Gastroesophageal sphincter (tissue), 4 donors: Measurements from ENCODE around the gene FIGNL1. TPM values are rescaled to one million over a fixed set of nuclear protein-coding genes. Genes with fewer than 3 reads are reported as not detected.

ENCODE experiments used
- ATAC-seq: fragments of 150-250 bp; one replicate; pipeline ENCODE4 v1.9.1; 2016; ENCODE audit warnings: mild to moderate bottlenecking, moderate library complexity
- H3K27ac ChIP-seq, 4 donors: fragments of 200-600 bp; sonication (generic) in 3 of 4; 1 replicate in 3 of 4; 2 replicates in 1 of 4; pipeline ENCODE4 v1.5.1; 2016 to 2019
- H3K27me3 ChIP-seq: fragments of 200-600 bp; sonication (generic); one replicate; pipeline ENCODE4 v1.5.1; 2019
- H3K36me3 ChIP-seq, 2 donors: fragments of 200-600 bp; sonication (generic); one replicate each; pipeline ENCODE4 v1.5.1; 2019; ENCODE audit warnings: control low read depth in 1 of 2
- H3K4me1 ChIP-seq, 3 donors: fragments of 200-600 bp; sonication (generic); 1 replicate in 2 of 3; 2 replicates in 1 of 3; pipeline ENCODE4 v1.5.1; 2016 to 2019; ENCODE audit warnings: control low read depth in 2 of 3
- H3K4me3 ChIP-seq, 2 donors: fragments of 200-600 bp; sonication (generic); one replicate each; pipeline ENCODE4 v1.5.1; 2019; ENCODE audit warnings: mild to moderate bottlenecking in 1 of 2, moderate library complexity in 1 of 2
- H3K9me3 ChIP-seq, 3 donors: fragments of 200-600 bp; sonication (generic); one replicate each; pipeline ENCODE4 v1.5.1; 2017 to 2019; ENCODE audit warnings: control low read depth in 2 of 3
- CTCF ChIP-seq, 4 experiments: fragments of 200-600 bp in 2 of 4; fragments of 450-650 bp in 2 of 4; sonication (generic) in 1 of 4; IDR thresholded peaks; one replicate each; pipeline ENCODE4 v1.5.1; 2017 to 2019; ENCODE audit warnings: antibody characterized with exemption in 4 of 4, mild to moderate bottlenecking in 2 of 4, moderate library complexity in 2 of 4
- EP300 ChIP-seq: sonication (generic); formaldehyde crosslinking; IDR thresholded peaks from one replicate; pipeline ENCODE4 v1.6.1; 2017; ENCODE audit warnings: antibody characterized with exemption, mild to moderate bottlenecking
- POLR2A ChIP-seq, 2 donors: fragments of 450-650 bp; IDR thresholded peaks; one replicate each; pipeline ENCODE4 v1.6.1; 2017; ENCODE audit warnings: antibody characterized with exemption in 2 of 2, mild to moderate bottlenecking in 2 of 2, moderate library complexity in 1 of 2
- POLR2AphosphoS5 ChIP-seq: sonication (generic); formaldehyde crosslinking; IDR thresholded peaks from one replicate; pipeline ENCODE4 v1.6.1; 2017; ENCODE audit warnings: antibody characterized with exemption
- whole genome bisulfite sequencing, 2 donors: methylation state at CpG; one replicate each; pipeline ENCODE4 v1.1.5; 2018; ENCODE audit warnings: low coverage in 1 of 2; 5-methylcytosine and 5-hydroxymethylcytosine counted together
- total RNA-seq, 4 donors: library from RNA; depleted of rRNA; stranded (reverse); fragments of >200 nt; gene quantifications; one replicate each; pipeline ENCODE4 v1.1.0, GENCODE V29; 2016

The FIGNL1 gene
- total RNA-seq, 4 donors from 2014 or later, result 5.0 to 8.5 (median 6.4) TPM

- H3K36me3 ChIP-seq, result no peaks in the 10 kb centered on the region
- peaks cover 0 to 9% (median 4%) of the 10 kb centered on the region in 3 donors for H3K4me1 ChIP-seq
- H3K27ac ChIP-seq, result no peak overlapping the region
- H3K4me3 ChIP-seq, result no peak overlapping the region
- TF ChIP-seq POLR2AphosphoS5, result no peak
- no peak for TF ChIP-seq POLR2A (IDR thresholded peaks at IDR 0.05)
- TF ChIP-seq EP300, result no peak
- no peak for TF ChIP-seq CTCF (IDR thresholded peaks at IDR 0.05)
- no peak for ATAC-seq
- 80 to 81% methylated on average over 1 to 2 of the region's 5 CpGs for WGBS, 2 donors
- H3K27me3 ChIP-seq, result peaks cover 4% of the 10 kb centered on the region
- no peaks in the 10 kb centered on the region for H3K9me3 ChIP-seq
Observed at GRCh38 chr7:50471970-50472369, 21.8 kb upstream of the FIGNL1 start.

GRCh38 chr7:50470250-50471163 lies 20.4 kb upstream of the FIGNL1 start:
- Histone ChIP-seq H3K27me3 (peaks cover 4% of the 10 kb centered on the region), H3K9me3 (no peaks in the 10 kb centered on the region), H3K36me3 (no peaks in the 10 kb centered on the region), H3K4me3 (no peak overlapping the region), H3K27ac (no peak overlapping the region), H3K4me1 (peaks cover 0 to 9% (median 4%) of the 10 kb centered on the region in 3 donors)
- TF ChIP-seq EP300, result no peak
- ATAC-seq, result no peak
- 90 to 100% methylated on average over 1 to 12 of the region's 17 CpGs for WGBS, 2 donors

GRCh38 chr7:50469181-50469580 lies 19.0 kb upstream of the FIGNL1 start:
- TF ChIP-seq EP300 (no peak), CTCF (IDR thresholded peaks at IDR 0.05) (no peak), POLR2AphosphoS5 (no peak), POLR2A (IDR thresholded peaks at IDR 0.05) (no peak)
- ATAC-seq, result no peak
- H3K27ac ChIP-seq, result no peak overlapping the region
- no peaks in the 10 kb centered on the region for H3K9me3 ChIP-seq
- no peak overlapping the region for H3K4me3 ChIP-seq
- H3K4me1 ChIP-seq, result peaks cover 0 to 9% (median 4%) of the 10 kb centered on the region in 3 donors
- H3K27me3 ChIP-seq, result peaks cover 4% of the 10 kb centered on the region
- no peaks in the 10 kb centered on the region for H3K36me3 ChIP-seq
- 90 to 100% methylated on average over 1 to 2 of the region's 4 CpGs for WGBS, 2 donors

GRCh38 chr7:50467817-50468610 lies 17.9 kb upstream of the FIGNL1 start:
- H3K27ac ChIP-seq, result no peak overlapping the region
- TF ChIP-seq CTCF (IDR thresholded peaks at IDR 0.05) (peak in 3 of 4 experiments; percentile 83 to 97 (median 88)), POLR2A (IDR thresholded peaks at IDR 0.05) (no peak)
- no peak overlapping the region for H3K4me3 ChIP-seq
- H3K36me3 ChIP-seq, result no peaks in the 10 kb centered on the region
- H3K4me1 ChIP-seq, result peaks cover 0 to 9% (median 4%) of the 10 kb centered on the region in 3 donors
- 12 to 31% methylated on average over 3 to 15 of the region's 30 CpGs for WGBS, 2 donors
- ATAC-seq, result peak; percentile 87
- H3K9me3 ChIP-seq, result no peaks in the 10 kb centered on the region
- peaks cover 4% of the 10 kb centered on the region for H3K27me3 ChIP-seq

GRCh38 chr7:50466815-50467585 lies 16.9 kb upstream of the FIGNL1 start:
- no peak for ATAC-seq
- 93% methylated on average over 6 to 10 of the region's 11 CpGs for WGBS, 2 donors
- H3K36me3 ChIP-seq, result no peaks in the 10 kb centered on the region

More at GRCh38 chr7:50466815-50467585, 16.9 kb upstream of the FIGNL1 start:
- TF ChIP-seq CTCF (IDR thresholded peaks at IDR 0.05) (no peak), POLR2A (IDR thresholded peaks at IDR 0.05) (no peak), POLR2AphosphoS5 (no peak), EP300 (no peak)
- Histone ChIP-seq H3K4me3 (no peak overlapping the region), H3K4me1 (peaks cover 0 to 9% (median 4%) of the 10 kb centered on the region in 3 donors), H3K9me3 (no peaks in the 10 kb centered on the region), H3K27ac (no peak overlapping the region), H3K27me3 (peaks cover 4% of the 10 kb centered on the region)
